ENCODE data around the gene TMEM183A.

TMEM183A gene

DNA sequence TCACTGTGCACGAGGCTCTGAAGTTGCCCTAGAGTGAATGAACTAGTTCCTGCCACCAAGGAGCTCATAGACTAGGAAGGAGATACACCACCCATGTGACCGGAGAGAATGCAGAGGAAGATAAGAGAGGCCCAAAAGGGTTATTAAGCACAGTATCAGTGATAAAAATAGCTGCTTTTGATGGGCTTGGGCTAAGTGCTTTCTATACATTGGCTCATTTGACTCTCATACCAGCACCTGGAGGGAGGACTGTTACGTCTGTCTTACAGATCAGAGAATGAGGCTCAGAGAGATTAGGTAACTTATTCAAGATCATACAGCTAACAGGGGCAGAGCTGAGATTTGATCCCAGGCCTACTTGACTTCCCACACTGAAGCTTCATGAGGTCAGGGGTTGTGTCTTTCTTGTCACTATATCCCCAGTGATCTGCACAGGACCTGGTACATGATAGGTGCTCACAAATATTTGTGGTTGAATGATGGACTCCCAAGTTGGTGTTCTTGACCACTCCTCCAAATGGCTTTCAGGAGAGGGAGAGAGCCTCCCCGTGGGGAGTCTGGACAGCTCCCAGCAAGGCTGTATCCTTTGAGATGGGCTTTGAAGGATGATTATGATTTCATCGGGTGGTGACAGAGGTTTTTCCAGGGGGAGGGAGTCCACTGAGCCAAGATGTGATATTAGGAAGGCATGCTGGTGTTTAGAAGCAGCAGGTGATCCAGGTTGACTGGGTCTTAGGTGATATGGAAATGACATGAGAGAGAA is 33.5 kb downstream of the TMEM183A start:
- TF ChIP-seq, protein P1, sequence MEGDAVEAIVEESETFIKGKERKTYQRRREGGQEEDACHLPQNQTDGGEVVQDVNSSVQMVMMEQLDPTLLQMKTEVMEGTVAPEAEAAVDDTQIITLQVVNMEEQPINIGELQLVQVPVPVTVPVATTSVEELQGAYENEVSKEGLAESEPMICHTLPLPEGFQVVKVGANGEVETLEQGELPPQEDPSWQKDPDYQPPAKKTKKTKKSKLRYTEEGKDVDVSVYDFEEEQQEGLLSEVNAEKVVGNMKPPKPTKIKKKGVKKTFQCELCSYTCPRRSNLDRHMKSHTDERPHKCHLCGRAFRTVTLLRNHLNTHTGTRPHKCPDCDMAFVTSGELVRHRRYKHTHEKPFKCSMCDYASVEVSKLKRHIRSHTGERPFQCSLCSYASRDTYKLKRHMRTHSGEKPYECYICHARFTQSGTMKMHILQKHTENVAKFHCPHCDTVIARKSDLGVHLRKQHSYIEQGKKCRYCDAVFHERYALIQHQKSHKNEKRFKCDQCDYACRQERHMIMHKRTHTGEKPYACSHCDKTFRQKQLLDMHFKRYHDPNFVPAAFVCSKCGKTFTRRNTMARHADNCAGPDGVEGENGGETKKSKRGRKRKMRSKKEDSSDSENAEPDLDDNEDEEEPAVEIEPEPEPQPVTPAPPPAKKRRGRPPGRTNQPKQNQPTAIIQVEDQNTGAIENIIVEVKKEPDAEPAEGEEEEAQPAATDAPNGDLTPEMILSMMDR (IDR thresholded peaks at IDR 0.05): no peak

DNA sequence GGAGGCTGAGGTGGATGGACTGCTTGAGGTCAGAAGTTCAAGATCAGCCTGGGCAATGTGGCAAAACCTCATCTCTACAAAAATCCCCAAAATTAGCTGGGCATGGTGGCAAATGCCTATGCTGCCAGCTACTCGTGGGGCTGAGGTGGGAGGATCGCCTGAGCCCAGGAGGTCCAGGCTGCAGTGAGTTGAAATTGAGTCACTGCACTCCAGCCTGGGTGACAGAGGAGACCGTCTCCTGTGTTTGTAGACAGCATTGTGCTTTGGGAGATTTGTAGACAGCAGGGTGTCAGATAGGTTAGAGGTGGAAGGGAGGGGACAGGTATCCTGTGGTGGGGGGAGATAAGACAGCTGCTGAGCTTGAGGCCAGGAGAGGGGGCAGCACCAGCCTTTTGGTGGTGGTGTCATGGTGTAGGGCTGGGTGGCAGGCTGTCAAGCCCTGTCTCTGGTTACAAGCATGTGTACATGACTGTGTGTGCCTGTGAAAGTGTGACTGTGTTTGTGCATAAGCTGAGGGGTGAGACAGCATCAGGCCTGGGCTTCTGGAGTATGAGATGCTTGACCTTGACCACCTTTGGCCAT is 34.3 kb downstream of the TMEM183A start:
- TF ChIP-seq, protein P1 (IDR thresholded peaks at IDR 0.05): no peak

DNA sequence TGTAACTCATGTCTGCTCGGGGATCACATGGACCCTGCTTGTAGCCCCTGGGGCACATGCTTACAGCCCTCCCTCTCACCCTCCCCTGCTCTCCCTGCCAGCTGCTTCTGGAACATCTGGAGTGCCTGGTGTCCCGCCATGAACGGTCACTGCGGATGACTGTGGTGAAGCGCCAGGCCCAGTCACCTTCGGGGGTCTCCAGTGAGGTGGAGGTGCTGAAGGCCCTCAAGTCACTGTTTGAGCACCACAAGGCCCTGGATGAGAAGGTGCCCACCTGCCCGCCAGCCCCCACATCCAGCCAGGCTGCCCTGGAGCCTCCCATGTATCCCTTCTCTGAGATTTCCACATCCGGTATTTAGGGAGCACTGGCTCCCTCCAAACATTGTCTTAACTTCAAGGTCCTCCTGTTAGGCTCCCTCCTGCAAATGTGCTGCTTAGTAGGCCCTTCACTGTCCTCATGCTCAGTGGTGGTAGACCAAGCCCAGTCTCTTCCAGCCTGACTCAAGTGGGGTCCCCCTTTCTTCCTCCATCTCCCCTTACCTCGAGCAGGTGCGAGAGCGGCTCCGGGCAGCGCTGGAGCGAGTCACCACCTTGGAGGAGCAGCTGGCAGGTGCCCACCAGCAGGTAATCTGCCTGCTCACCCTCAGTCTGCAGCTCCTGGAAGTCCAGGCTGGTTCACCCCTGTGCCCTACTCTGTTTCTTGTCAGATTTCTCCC is 36.8 kb downstream of the TMEM183A start:
- TF ChIP-seq, protein P1 (IDR thresholded peaks at IDR 0.05): no peak

DNA sequence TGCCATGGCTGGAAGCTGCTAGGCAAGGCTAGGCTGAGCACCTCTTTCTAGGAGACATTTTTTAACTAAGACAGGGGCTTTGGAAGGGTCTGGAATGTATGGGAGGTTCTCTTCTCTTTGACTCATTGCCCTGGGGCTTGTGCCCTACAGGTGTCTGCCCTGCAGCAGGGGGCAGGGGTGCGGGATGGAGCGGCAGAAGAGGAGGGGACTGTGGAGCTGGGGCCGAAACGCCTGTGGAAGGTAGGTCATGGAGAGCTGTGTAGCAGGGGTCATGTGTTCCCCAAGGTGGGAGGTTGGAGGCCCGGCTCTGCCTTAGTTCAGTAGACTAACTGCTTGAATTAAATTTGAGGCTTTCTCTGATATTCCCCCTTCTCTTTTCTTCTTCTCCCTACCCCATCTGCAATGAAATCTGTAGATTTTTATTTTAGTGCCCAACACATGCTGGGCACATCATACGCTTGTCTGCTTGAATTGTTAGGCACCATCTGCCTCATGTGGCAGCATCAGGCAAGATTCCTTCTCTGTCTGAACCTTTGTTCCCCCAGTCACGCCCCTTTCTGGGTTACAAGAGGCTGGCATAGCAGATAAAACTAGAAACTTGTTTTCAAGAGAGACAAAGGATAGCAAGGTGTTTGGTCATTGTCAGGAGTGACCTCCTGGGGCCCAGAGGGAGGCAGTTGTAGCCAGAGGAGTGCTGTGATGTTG is 37.5 kb downstream of the TMEM183A start:
- TF ChIP-seq, protein P1 (IDR thresholded peaks at IDR 0.05): no peak

DNA sequence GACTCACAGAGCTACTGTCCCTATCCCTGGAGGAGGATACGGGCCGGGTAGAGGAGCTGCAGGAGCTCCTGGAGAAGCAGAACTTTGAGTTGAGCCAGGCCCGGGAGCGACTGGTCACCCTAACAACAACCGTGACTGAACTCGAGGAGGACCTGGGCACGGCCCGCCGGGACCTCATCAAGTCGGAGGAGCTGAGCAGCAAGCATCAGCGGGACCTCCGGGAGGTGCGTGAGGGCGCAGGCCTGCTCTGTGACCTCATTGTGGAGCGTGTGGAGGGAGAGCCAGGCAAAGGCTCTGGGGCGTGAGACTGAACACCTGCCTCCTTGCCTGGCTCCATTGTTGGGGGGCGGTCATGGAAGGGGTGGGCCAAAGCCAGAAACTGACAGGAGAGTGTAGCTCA is 38.2 kb downstream of the TMEM183A start:
- TF ChIP-seq, protein P1 (IDR thresholded peaks at IDR 0.05): no peak

DNA sequence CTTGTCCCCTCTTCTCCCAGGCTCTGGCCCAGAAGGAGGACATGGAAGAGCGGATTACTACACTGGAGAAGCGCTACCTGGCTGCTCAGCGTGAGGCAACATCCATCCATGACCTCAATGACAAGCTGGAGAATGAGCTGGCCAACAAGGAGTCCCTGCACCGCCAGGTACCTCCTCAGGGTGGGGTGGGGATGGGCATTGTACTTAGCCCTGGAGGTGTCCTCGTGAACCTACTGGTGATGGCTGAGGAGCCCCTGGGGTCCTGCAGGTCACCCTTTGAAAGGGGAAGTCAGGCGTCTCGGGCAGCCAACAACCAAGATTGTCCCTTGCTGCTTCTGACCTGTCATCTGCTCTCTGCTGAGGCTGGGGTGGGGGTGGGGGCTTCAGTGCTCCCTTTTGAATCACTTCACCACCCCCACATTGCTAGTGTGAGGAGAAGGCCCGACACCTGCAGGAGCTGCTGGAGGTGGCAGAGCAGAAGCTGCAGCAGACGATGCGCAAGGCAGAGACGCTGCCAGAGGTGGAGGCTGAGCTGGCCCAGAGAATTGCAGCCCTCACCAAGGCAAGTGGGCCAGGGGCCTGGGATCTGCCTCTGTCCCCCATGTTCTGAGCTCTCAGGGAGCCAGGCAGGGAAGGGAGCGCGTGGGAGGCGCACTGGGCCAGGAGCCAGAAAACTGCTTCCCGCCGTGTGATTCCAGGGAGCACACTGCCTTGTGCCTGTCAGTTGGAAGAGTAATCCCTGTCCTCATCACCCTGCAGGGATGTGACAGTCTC is 38.8 kb downstream of the TMEM183A start:
- TF ChIP-seq, protein P1 (IDR thresholded peaks at IDR 0.05): no peak

All from LNCAP (cell line).